GM23338 (cell line): ENCODE results near the gene LLGL1. TPM values are rescaled to one million over a fixed set of nuclear protein-coding genes. Genes with fewer than 3 reads are reported as not detected.

ENCODE experiments used
- ATAC-seq: fragments of 200-7000 bp; cut with Tn5 transposase; 3 replicates; pipeline ENCODE4 v1.9.1; 2020
- DNase-seq: peaks from one replicate; pipeline ENCODE4 v3.0.0-alpha.2; 2015; ENCODE audit warnings: low spot score
- H2AFZ ChIP-seq: fragments of 200-600 bp; sonication (generic); 2 replicates; pipeline ENCODE4 v1.8.0; 2016; ENCODE audit warnings: antibody characterized with exemption, mild to moderate bottlenecking, moderate library complexity
- H3F3A ChIP-seq: fragments of 200-600 bp; sonication (generic); replicated peaks from 2 replicates; pipeline ENCODE4 v1.8.0; 2017; ENCODE audit warnings: antibody characterized with exemption, mixed run types, low read depth
- H3K27ac ChIP-seq: fragments of 200-600 bp; sonication (generic); 2 replicates; pipeline ENCODE4 v1.6.1; 2016; ENCODE audit warnings: low read depth
- H3K27me3 ChIP-seq: fragments of 200-600 bp; sonication (generic); 2 replicates; pipeline ENCODE4 v1.8.0; 2016; ENCODE audit warnings: mild to moderate bottlenecking, mixed run types, moderate library complexity; ENCODE audit not compliant: insufficient read depth
- H3K36me3 ChIP-seq: fragments of 200-600 bp; sonication (generic); 2 replicates; pipeline ENCODE4 v1.8.0; 2016; ENCODE audit warnings: mild to moderate bottlenecking; ENCODE audit not compliant: insufficient read depth
- H3K4me1 ChIP-seq: fragments of 200-600 bp; sonication (generic); 2 replicates; pipeline ENCODE4 v1.8.0; 2016; ENCODE audit warnings: mild to moderate bottlenecking, moderate library complexity; ENCODE audit not compliant: insufficient read depth
- H3K4me2 ChIP-seq: fragments of 200-600 bp; sonication (generic); 2 replicates; pipeline ENCODE4 v1.7.1; 2017; ENCODE audit warnings: mixed run types
- H3K4me3 ChIP-seq: fragments of 200-600 bp; sonication (generic); 2 replicates; pipeline ENCODE4 v1.6.1; 2016; ENCODE audit warnings: mixed run types
- H3K79me2 ChIP-seq: fragments of 200-600 bp; sonication (generic); replicated peaks from 2 replicates; pipeline ENCODE4 v1.8.0; 2017; ENCODE audit warnings: mild to moderate bottlenecking; ENCODE audit not compliant: insufficient read depth
- H3K9me2 ChIP-seq: fragments of 200-600 bp; sonication (generic); 2 replicates; pipeline ENCODE4 v1.8.0; 2017; ENCODE audit not compliant: insufficient read depth
- H4K20me1 ChIP-seq: fragments of 200-600 bp; sonication (generic); replicated peaks from 2 replicates; pipeline ENCODE4 v1.8.0; 2017; ENCODE audit warnings: mild to moderate bottlenecking; ENCODE audit not compliant: insufficient read depth
- H3K27ac Mint-ChIP-seq: 2 replicates; pipeline ENCODE4 v1.8.0; 2020; ENCODE audit warnings: inconsistent platforms, mild to moderate bottlenecking, moderate library complexity, mixed read lengths
- H3K27me3 Mint-ChIP-seq: 3 replicates; pipeline ENCODE4 v1.8.0; 2022; ENCODE audit warnings: low read depth, mild to moderate bottlenecking, moderate library complexity, mixed read lengths, inconsistent platforms; ENCODE audit not compliant: insufficient read depth, poor library complexity
- H3K36me3 Mint-ChIP-seq: 3 replicates; pipeline ENCODE4 v1.8.0; 2021; ENCODE audit warnings: low read depth, mild to moderate bottlenecking, inconsistent platforms, moderate library complexity, mixed read lengths
- H3K4me1 Mint-ChIP-seq: 3 replicates; pipeline ENCODE4 v1.8.0; 2020; ENCODE audit warnings: mild to moderate bottlenecking, inconsistent platforms, mixed read lengths
- H3K4me3 Mint-ChIP-seq: 3 replicates; pipeline ENCODE4 v1.8.0; 2021; ENCODE audit warnings: moderate library complexity, mild to moderate bottlenecking, inconsistent platforms, mixed read lengths
- H3K9me3 Mint-ChIP-seq: 3 replicates; pipeline ENCODE4 v1.8.0; 2020; ENCODE audit warnings: moderate library complexity, mild to moderate bottlenecking, inconsistent platforms, mixed read lengths
- CREB1 ChIP-seq: fragments of 250-450 bp; sonication (Bioruptor Pico); IDR thresholded peaks from 2 replicates; pipeline ENCODE4 v1.5.0; 2020; ENCODE audit warnings: low read depth, mild to moderate bottlenecking, moderate library complexity
- CTCF ChIP-seq, 2 experiments: fragments of 200-600 bp in 1 of 2; sonication (generic) in 1 of 2; conservative IDR thresholded peaks; 2 replicates each; pipeline versions ENCODE4 v1.5.1 to v1.6.1; 2016 to 2017; ENCODE audit warnings: antibody characterized with exemption in 2 of 2, low read depth in 2 of 2, mild to moderate bottlenecking in 2 of 2, moderate library complexity in 1 of 2
- ETS1 ChIP-seq: IDR thresholded peaks from 2 replicates; pipeline ENCODE4 v1.6.1; 2016; ENCODE audit warnings: antibody characterized with exemption
- EZH2phosphoT487 ChIP-seq: fragments of 200-600 bp; sonication (generic); IDR thresholded peaks from one replicate; pipeline ENCODE4 v1.8.1; 2018; ENCODE audit warnings: antibody characterized with exemption; ENCODE audit not compliant: unreplicated experiment
- JUNB ChIP-seq: IDR thresholded peaks from one replicate; pipeline ENCODE4 v1.6.1; 2016; ENCODE audit warnings: antibody characterized with exemption; ENCODE audit not compliant: unreplicated experiment
- NANOG ChIP-seq: IDR thresholded peaks from 2 replicates; pipeline ENCODE4 v1.6.1; 2016; ENCODE audit warnings: antibody characterized with exemption, borderline replicate concordance
- POLR2AphosphoS5 ChIP-seq: IDR thresholded peaks from 2 replicates; pipeline ENCODE4 v1.6.1; 2016; ENCODE audit warnings: antibody characterized with exemption, low read depth
- REST ChIP-seq: IDR thresholded peaks from one replicate; pipeline ENCODE4 v1.6.1; 2018; ENCODE audit warnings: antibody characterized with exemption; ENCODE audit not compliant: unreplicated experiment
- ZNF114 ChIP-seq: fragments of 250-450 bp; sonication (Bioruptor Pico); IDR thresholded peaks from 2 replicates; pipeline ENCODE4 v1.5.0; 2020; ENCODE audit warnings: mild to moderate bottlenecking, moderate library complexity
- ZNF331 ChIP-seq: fragments of 250-450 bp; sonication (Bioruptor Pico); IDR thresholded peaks from 2 replicates; pipeline ENCODE4 v1.5.0; 2020; ENCODE audit warnings: low read depth, mild to moderate bottlenecking, moderate library complexity
- polyA plus RNA-seq: library from polyadenylated mRNA; unstranded; fragments of >200 nt; fragmentation: Nextera tagmentation; extraction: Ambion mirVana; gene quantifications from 2 replicates; pipeline ENCODE4 v1.2.1, GENCODE V29; 2016
- total RNA-seq: library from RNA; depleted of rRNA; stranded (reverse); fragments of >200 nt; shearing (Covaris generic); gene quantifications from 2 replicates; pipeline ENCODE4 v1.2.3, GENCODE V29; 2014

Gene LLGL1
- total and polyA plus RNA-seq, 2 experiments from 2014 or later: 5.9 to 129 TPM

- no peaks in the 10 kb centered on the region for H3K9me2 ChIP-seq
- Mint-ChIP-seq H3K4me1 (peaks cover 35% of the 10 kb centered on the region), H3K9me3 (no peaks in the 10 kb centered on the region), H3K27ac (peak overlapping the region; percentile 99), H3K27me3 (peaks cover 13% of the 10 kb centered on the region), H3K36me3 (peaks cover 17% of the 10 kb centered on the region), H3K4me3 (peak overlapping the region; percentile 94)
- H3K79me2 ChIP-seq: peaks cover 32% of the 10 kb centered on the region
- TF ChIP-seq CTCF (conservative IDR thresholded peaks at IDR 0.05; ENCODE audit: low read depth in 2 of 2): no peak
- no peak for TF ChIP-seq JUNB
- no peak for TF ChIP-seq ZNF114
- TF ChIP-seq POLR2AphosphoS5: no peak
- no peak for TF ChIP-seq ZNF331
- no peak for TF ChIP-seq NANOG
- no peak for TF ChIP-seq CREB1 (CRISPR knock-in tag)
- ATAC-seq (peak; percentile 5), DNase-seq (peak; percentile 34)
- H3K4me3 ChIP-seq: peak overlapping the region; percentile 67
- peaks cover 18% of the 10 kb centered on the region for H3F3A ChIP-seq
- peak overlapping the region; percentile 78 for H3K27ac ChIP-seq
- peaks cover 7% of the 10 kb centered on the region; the same call in 1 of the 2 replicates for H3K36me3 ChIP-seq
- peak overlapping the region; percentile 56 for H2AFZ ChIP-seq
- peaks cover 23% of the 10 kb centered on the region for H3K4me1 ChIP-seq
- no peaks in the 10 kb centered on the region for H3K27me3 ChIP-seq
- H3K4me2 ChIP-seq: peak overlapping the region; percentile 90
- peaks cover 27% of the 10 kb centered on the region for H4K20me1 ChIP-seq
These were observed 43.1 kb upstream of the LLGL1 start for GRCh38 chr17:18182110-18182977.

- no peaks in the 10 kb centered on the region for H3K9me3 Mint-ChIP-seq
- peak; percentile 15 for ATAC-seq
- Histone ChIP-seq H3K4me1 (peaks cover 26% of the 10 kb centered on the region), H3K27me3 (no peaks in the 10 kb centered on the region), H3K27ac (peak overlapping the region; percentile 78), H2AFZ (peak overlapping the region; percentile 56), H3F3A (peaks cover 20% of the 10 kb centered on the region), H3K4me2 (peak overlapping the region; percentile 90), H3K36me3 (peaks cover 7% of the 10 kb centered on the region; the same call in 1 of the 2 replicates), H3K4me3 (peak overlapping the region; percentile 67), H3K9me2 (no peaks in the 10 kb centered on the region), H3K79me2 (peaks cover 38% of the 10 kb centered on the region), H4K20me1 (peaks cover 33% of the 10 kb centered on the region)
- DNase-seq: no peak
- H3K4me1 Mint-ChIP-seq: peaks cover 39% of the 10 kb centered on the region
- peak overlapping the region; percentile 94 for H3K4me3 Mint-ChIP-seq
- peaks cover 21% of the 10 kb centered on the region for H3K36me3 Mint-ChIP-seq
- H3K27ac Mint-ChIP-seq: peak overlapping the region; percentile 99
- H3K27me3 Mint-ChIP-seq: peaks cover 13% of the 10 kb centered on the region
- no peak for TF ChIP-seq CTCF (conservative IDR thresholded peaks at IDR 0.05; ENCODE audit: low read depth in 2 of 2)
- TF ChIP-seq REST: no peak
- no peak for TF ChIP-seq ZNF114
- TF ChIP-seq POLR2AphosphoS5: no peak; the same call in 1 of the 2 replicates
- TF ChIP-seq EZH2phosphoT487: no peak
- no peak for TF ChIP-seq ZNF331
- no peak for TF ChIP-seq ETS1
- no peak for TF ChIP-seq JUNB
- no peak for TF ChIP-seq NANOG
- no peak for TF ChIP-seq CREB1 (CRISPR knock-in tag)
These were observed 42.5 kb upstream of the LLGL1 start for GRCh38 chr17:18182978-18183333.
